Right atrium auricular region (tissue), 2 donors: Measurements from ENCODE around the gene HCFC2. TPM values are rescaled to one million over a fixed set of nuclear protein-coding genes. Genes with fewer than 3 reads are reported as not detected.

Source experiments
- DNase-seq: peaks from one replicate; pipeline ENCODE4 v3.0.0-alpha.2; 2019; ENCODE audit warnings: low spot score
- H3K27ac ChIP-seq, 2 donors: fragments of 200-600 bp; sonication (generic); 1 replicate in 1 of 2; 2 replicates in 1 of 2; pipeline ENCODE4 v1.5.1; 2016 to 2019
- H3K27me3 ChIP-seq, 2 donors: fragments of 200-600 bp; sonication (generic); one replicate each; pipeline versions ENCODE4 v1.5.1 to v1.6.0; 2017 to 2019
- H3K36me3 ChIP-seq: fragments of 200-600 bp; sonication (generic); one replicate; pipeline ENCODE4 v1.5.1; 2016
- H3K4me1 ChIP-seq, 2 donors: fragments of 200-600 bp; sonication (generic); one replicate each; pipeline versions ENCODE4 v1.5.1 to v1.6.0; 2017 to 2019
- H3K4me3 ChIP-seq, 2 donors: fragments of 200-600 bp; sonication (generic); 1 replicate in 1 of 2; 2 replicates in 1 of 2; pipeline ENCODE4 v1.5.1; 2017 to 2019; ENCODE audit warnings: mild to moderate bottlenecking in 1 of 2, moderate library complexity in 1 of 2
- H3K9me3 ChIP-seq, 2 donors: fragments of 200-600 bp; sonication (generic); one replicate each; pipeline ENCODE4 v1.5.1; 2019
- total RNA-seq, 2 donors: library from RNA; depleted of rRNA; stranded (reverse); fragments of >200 nt; gene quantifications; one replicate each; pipeline ENCODE4 v1.1.0, GENCODE V29; 2016
- TF ChIP-seq, protein P1 (sequence below), 2 donors: fragments of 200-600 bp; sonication (generic); IDR thresholded peaks; one replicate each; pipeline ENCODE4 v1.5.1; 2019; ENCODE audit warnings: antibody characterized with exemption in 2 of 2

The HCFC2 gene
- total RNA-seq, 2 donors from 2014 or later = 6.4 to 8.1 TPM

DNA sequence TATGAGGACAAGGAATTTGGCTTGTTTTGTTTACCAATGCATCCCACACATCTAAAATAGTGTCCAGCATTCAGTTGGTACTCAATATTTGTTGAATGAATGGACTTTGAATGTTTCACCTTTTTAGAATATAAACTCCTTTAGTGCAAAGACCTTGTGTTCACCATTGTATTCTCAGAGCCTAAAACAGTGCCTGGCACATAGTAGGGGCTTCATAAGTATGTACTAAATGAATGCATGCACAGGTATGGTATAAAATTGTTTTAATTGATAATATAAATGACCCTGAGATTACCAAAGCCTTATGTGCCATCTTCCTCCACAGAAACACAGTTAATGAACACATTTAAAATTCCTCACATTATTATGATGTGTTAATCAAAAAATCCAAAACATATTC, 78.7 kb downstream of the HCFC2 start:
- H3K9me3 ChIP-seq = no peaks in the 10 kb centered on the region
- TF ChIP-seq, protein P1, sequence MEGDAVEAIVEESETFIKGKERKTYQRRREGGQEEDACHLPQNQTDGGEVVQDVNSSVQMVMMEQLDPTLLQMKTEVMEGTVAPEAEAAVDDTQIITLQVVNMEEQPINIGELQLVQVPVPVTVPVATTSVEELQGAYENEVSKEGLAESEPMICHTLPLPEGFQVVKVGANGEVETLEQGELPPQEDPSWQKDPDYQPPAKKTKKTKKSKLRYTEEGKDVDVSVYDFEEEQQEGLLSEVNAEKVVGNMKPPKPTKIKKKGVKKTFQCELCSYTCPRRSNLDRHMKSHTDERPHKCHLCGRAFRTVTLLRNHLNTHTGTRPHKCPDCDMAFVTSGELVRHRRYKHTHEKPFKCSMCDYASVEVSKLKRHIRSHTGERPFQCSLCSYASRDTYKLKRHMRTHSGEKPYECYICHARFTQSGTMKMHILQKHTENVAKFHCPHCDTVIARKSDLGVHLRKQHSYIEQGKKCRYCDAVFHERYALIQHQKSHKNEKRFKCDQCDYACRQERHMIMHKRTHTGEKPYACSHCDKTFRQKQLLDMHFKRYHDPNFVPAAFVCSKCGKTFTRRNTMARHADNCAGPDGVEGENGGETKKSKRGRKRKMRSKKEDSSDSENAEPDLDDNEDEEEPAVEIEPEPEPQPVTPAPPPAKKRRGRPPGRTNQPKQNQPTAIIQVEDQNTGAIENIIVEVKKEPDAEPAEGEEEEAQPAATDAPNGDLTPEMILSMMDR (IDR thresholded peaks at IDR 0.05) = no peak
- DNase-seq = no peak
- H3K4me1 ChIP-seq = peaks cover 0 to 9% of the 10 kb centered on the region in 2 donors
- H3K4me3 ChIP-seq = no peak overlapping the region
- H3K27me3 ChIP-seq = no peaks in the 10 kb centered on the region
- no peak overlapping the region for H3K27ac ChIP-seq
- H3K36me3 ChIP-seq = no peaks in the 10 kb centered on the region

DNA sequence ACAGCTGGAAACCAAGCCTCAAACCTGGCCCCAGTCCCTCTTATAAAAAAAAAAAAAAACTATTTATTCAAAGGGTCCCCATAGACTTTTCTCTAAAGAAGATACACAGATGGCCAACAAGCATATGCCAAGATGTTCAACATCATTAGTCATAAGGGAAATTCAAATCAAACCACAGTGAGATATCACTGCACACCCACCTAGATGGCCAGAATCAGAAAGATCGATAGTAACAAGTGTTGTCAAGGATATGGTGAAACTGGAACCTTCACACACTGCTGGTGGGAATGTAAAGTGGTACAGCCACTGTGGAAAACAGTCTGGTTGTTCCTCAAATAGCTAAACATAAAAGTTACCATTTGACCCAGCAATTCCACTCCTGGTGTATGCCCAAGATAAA, 79.6 kb downstream of the HCFC2 start:
- no peak for DNase-seq
- TF ChIP-seq, protein P1 (IDR thresholded peaks at IDR 0.05) = no peak
- Histone ChIP-seq H3K4me1 (peaks cover 0 to 2% of the 10 kb centered on the region in 2 donors), H3K27me3 (no peaks in the 10 kb centered on the region), H3K9me3 (no peaks in the 10 kb centered on the region), H3K36me3 (no peaks in the 10 kb centered on the region), H3K4me3 (no peak overlapping the region), H3K27ac (no peak overlapping the region)

DNA sequence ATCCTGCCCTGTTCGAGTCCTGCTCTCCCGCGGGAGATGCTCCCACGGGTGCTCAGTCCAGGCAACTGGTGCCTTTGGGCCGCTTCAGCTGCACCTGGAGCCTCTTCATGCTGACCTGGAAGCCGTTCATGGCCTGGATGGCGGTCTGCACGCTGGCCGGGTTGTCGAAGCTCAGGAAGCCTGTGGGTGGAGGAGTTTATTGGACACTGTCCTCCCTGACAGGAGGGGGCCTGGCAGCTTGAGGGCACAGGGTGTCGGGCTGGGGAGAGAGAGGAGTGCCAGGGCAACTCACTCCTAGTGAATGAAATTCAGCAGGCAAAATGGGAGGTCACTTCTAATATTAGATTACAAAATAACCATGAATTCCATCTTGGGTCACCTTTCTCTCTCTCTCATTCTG, 83.0 kb downstream of the HCFC2 start:
- no peaks in the 10 kb centered on the region for H3K9me3 ChIP-seq
- H3K36me3 ChIP-seq = no peaks in the 10 kb centered on the region
- no peak overlapping the region for H3K4me3 ChIP-seq
- no peaks in the 10 kb centered on the region for H3K27me3 ChIP-seq
- no peaks in the 10 kb centered on the region for H3K4me1 ChIP-seq
- TF ChIP-seq, protein P1 (IDR thresholded peaks at IDR 0.05) = no peak
- H3K27ac ChIP-seq = no peak overlapping the region
- no peak for DNase-seq

DNA sequence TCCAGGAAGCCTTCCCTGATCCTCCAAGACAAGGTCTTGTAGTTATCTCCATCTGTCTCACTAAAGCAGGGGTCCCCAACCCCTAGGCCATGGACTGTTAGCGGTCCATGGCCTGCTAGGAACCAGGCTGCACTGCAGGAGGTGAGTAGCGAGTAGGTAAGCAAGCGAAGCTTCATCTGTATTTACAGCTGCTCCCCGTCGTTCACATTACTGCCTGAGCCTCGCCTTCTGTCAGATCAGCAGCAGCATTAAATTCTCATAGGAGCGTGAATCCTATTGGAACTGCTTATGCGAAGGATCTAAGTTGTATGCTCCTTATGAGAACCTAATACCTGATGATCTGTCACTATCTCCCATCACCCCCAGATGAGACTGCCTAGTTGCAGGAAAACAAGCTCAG, 86.1 kb downstream of the HCFC2 start:
- Histone ChIP-seq H3K27me3 (no peaks in the 10 kb centered on the region), H3K9me3 (no peaks in the 10 kb centered on the region), H3K27ac (no peak overlapping the region), H3K36me3 (no peaks in the 10 kb centered on the region), H3K4me1 (no peaks in the 10 kb centered on the region), H3K4me3 (no peak overlapping the region)
- TF ChIP-seq, protein P1 (IDR thresholded peaks at IDR 0.05) = no peak
- no peak for DNase-seq

DNA sequence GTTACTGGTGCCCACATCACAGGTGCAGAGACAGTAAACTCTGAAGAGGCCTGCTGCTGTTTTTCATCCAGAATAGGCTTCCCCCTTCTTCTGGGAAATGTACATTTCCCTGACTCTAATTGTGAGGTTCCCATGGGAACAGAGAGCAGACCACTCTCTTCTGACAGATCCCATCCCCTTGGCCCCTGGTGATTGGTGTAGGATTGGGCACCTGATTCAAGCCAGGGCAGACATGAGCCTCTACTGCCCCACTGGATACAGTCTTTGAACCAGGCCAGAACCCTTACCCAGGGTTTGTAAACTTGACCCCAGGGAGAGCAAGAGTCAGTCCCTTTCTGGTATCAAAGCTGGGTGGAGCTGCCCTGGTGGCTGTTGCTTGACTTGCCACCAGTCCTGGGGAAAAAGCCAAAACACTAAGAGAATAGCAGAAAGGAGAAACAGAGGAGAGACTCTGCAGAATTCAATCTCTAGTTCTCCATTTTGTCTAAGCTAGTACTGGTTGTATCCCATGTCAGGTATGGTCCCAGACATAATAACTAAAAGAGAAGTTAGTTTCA, 88.4 kb downstream of the HCFC2 start:
- TF ChIP-seq, protein P1 (IDR thresholded peaks at IDR 0.05) = no peak
- Histone ChIP-seq H3K4me1 (no peaks in the 10 kb centered on the region), H3K27ac (no peak overlapping the region), H3K36me3 (no peaks in the 10 kb centered on the region), H3K4me3 (no peak overlapping the region), H3K9me3 (no peaks in the 10 kb centered on the region), H3K27me3 (no peaks in the 10 kb centered on the region)
- no peak for DNase-seq

DNA sequence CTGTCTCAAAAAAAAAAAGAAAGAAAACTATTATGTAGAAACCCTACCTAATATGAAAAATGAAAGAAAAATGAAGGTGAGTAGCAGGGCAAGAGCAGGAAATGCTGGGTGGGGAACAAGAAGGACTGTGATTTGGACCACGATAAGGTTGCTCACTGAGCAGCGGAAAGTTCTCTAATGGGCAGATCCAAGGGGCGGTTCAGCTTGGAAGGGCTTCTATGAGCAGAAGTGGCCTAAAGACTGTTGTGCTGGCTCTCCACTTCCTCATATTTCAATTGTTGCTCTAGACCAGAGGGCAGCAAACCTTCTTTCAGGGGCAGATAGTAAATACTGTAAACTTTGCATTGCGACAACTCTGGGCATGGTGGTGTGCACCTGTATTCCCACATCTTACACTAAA, 90.0 kb downstream of the HCFC2 start:
- TF ChIP-seq, protein P1 (IDR thresholded peaks at IDR 0.05) = no peak
- no peaks in the 10 kb centered on the region for H3K9me3 ChIP-seq
- H3K36me3 ChIP-seq = no peaks in the 10 kb centered on the region
- H3K27ac ChIP-seq = no peak overlapping the region
- no peaks in the 10 kb centered on the region for H3K4me1 ChIP-seq
- no peaks in the 10 kb centered on the region for H3K27me3 ChIP-seq
- no peak overlapping the region for H3K4me3 ChIP-seq
- DNase-seq = no peak
